ENCODE measurements around the gene UBE2G1.

UBE2G1 gene

DNA sequence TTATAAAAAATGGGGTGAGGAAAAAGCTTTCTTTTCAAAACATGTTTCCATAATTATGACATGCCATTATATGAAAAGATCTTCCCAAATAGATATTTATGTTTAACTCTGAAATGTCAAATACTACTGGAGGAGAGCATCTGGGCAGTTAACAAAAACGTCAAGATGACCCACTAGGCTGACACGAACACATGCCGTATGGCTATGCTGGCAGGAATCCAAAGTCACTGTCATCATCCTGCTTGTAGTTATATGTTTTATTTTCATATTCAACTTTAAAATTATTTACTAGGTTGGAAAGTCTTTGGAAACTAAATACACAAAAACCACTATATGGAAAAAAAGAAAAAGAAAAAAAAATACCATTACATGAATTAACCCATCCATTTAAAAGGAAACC is 130.0 kb downstream of the UBE2G1 start:
- H3K4me3 ChIP-seq (ENCODE audit: low read depth, low read length): no peak overlapping the region
- no peak for DNase-seq (ENCODE audit: low read depth)
- TF ChIP-seq, protein P1, sequence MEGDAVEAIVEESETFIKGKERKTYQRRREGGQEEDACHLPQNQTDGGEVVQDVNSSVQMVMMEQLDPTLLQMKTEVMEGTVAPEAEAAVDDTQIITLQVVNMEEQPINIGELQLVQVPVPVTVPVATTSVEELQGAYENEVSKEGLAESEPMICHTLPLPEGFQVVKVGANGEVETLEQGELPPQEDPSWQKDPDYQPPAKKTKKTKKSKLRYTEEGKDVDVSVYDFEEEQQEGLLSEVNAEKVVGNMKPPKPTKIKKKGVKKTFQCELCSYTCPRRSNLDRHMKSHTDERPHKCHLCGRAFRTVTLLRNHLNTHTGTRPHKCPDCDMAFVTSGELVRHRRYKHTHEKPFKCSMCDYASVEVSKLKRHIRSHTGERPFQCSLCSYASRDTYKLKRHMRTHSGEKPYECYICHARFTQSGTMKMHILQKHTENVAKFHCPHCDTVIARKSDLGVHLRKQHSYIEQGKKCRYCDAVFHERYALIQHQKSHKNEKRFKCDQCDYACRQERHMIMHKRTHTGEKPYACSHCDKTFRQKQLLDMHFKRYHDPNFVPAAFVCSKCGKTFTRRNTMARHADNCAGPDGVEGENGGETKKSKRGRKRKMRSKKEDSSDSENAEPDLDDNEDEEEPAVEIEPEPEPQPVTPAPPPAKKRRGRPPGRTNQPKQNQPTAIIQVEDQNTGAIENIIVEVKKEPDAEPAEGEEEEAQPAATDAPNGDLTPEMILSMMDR (IDR thresholded peaks at IDR 0.05; ENCODE audit: insufficient read depth, low read depth, low read length, missing control alignments): no peak

GRCh38 chr17:4235372-4236279 is 130.8 kb downstream of the UBE2G1 start:
- no peak for DNase-seq (ENCODE audit: low read depth)
- H3K4me3 ChIP-seq (ENCODE audit: low read depth, low read length): no peak overlapping the region
- TF ChIP-seq, protein P1 (IDR thresholded peaks at IDR 0.05; ENCODE audit: insufficient read depth, low read depth, low read length, missing control alignments): no peak

GRCh38 chr17:4234401-4234800 is 132.1 kb downstream of the UBE2G1 start:
- DNase-seq (ENCODE audit: low read depth): no peak
- TF ChIP-seq, protein P1 (IDR thresholded peaks at IDR 0.05; ENCODE audit: insufficient read depth, low read depth, low read length, missing control alignments): no peak
- no peak overlapping the region for H3K4me3 ChIP-seq (ENCODE audit: low read depth, low read length)

DNA sequence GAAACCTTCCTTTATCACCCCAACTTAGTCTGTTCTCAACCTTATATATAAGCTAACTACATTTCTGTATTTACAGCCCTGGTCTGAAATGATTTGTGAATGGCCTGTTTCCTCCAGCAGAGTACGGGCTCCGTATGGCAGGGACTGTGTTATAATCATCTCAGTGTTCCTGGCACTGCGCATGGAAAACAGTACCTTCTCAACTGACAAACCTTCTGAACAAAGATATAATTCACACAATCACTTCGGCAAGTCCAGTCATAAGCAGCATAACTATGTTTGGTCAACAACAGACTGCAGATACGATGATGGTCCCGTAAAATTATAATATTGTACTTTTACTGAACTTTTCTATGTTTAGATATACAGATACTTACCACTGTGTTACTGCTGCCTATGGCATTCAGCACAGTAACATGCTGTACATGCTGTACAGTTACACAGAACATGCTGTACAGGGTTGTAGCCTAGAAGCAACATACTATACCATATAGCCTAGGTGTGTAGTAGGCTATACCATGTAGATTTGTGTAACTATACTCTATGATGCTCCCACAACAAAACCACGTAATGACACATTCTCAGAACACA is 132.7 kb downstream of the UBE2G1 start:
- DNase-seq (ENCODE audit: low read depth): no peak
- TF ChIP-seq, protein P1 (IDR thresholded peaks at IDR 0.05; ENCODE audit: insufficient read depth, low read depth, low read length, missing control alignments): no peak
- H3K4me3 ChIP-seq (ENCODE audit: low read depth, low read length): no peak overlapping the region

- no peak overlapping the region for H3K4me3 ChIP-seq (ENCODE audit: low read depth, low read length)
- DNase-seq (ENCODE audit: low read depth): no peak
- TF ChIP-seq, protein P1 (IDR thresholded peaks at IDR 0.05; ENCODE audit: insufficient read depth, low read depth, low read length, missing control alignments): no peak
These were observed 134.2 kb downstream of the UBE2G1 start for GRCh38 chr17:4232168-4232813.

DNA sequence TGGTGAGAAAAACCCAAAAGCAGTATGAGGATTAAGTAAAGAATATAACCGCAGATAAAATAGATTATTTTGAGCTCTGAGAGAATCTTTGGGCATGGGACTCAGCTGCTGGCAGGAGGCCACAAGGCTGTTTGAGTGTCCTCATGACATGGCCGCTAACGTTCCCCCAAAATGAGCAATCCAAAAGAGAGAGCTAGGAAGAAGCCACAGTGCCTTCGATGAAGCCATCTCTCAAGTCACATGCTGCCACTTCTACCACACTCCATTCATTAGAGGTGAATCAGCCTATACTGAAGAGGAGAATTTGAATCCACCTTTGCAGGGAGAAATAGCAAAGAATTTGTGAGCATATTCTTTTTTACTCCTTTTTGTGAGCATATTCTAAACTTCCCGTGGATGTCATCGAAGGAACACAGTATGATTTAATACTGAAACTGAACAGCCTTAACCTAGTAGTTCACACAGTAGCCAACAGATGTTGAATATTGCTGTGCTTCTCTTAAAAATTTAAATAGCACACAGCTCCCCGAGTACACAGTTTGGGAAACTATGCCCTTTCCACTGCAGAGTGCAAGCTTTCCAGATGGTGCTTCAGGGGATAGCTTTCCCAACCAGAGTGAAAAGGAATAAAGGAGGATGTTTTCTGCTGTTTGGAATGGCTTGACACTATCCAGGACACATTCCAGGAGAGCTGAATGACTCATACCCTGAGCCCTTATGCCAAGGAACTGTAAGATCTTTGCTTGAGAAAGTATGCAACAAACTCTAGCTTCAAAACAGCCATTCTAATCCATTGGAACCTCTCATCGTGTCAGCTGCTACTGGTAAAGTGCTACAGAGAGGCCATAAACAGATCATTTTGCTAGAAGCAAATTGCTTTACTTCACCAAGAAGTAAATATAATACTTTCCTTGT is 136.6 kb downstream of the UBE2G1 start:
- no peak overlapping the region for H3K4me3 ChIP-seq (ENCODE audit: low read depth, low read length)
- TF ChIP-seq, protein P1 (IDR thresholded peaks at IDR 0.05; ENCODE audit: insufficient read depth, low read depth, low read length, missing control alignments): no peak
- no peak for DNase-seq (ENCODE audit: low read depth)

Measured in GM12865 (cell line).